ENCODE measurements around the gene MACROD2.

The MACROD2 gene

DNA sequence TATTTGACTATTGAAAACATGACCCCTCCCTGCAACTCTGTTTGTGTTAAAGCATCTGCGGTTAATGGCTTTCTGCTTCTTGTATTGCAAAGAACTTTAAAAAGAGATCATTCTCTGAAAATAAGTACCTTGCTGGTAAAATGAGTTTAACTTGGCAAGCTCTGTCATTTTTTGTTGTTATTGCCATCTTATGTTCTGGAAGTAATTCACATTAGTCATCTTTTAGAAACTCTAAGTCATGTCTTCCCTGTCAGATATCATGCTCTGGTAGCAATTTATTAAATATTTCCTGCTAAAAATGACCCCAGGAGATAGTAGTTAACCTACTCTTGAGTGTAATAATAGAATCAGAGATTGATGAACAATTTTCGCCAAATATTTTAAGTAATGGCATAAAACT is 1687.4 kb downstream of the MACROD2 start:
- DNase-seq (ENCODE audit: low read depth) = no peak

DNA sequence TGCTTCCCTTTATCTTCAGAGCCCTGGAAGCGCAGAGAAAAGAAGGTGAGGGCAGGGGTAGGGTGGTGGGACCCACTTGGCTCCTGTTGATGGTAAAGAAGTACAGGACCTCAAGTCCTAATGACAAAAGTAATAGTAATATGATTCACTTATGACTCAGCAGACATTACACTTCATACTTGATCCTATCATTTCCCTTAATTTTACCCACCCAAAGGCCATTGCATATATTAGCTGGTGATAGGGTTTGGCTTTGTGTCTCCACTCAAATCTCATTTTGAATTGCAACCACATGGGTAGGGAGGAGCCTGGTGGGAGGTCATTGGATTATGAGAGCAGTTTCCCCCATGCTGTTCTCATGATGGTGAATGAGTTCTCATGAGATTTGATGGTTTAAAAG is 1697.3 kb downstream of the MACROD2 start:
- no peak for DNase-seq (ENCODE audit: low read depth)

DNA sequence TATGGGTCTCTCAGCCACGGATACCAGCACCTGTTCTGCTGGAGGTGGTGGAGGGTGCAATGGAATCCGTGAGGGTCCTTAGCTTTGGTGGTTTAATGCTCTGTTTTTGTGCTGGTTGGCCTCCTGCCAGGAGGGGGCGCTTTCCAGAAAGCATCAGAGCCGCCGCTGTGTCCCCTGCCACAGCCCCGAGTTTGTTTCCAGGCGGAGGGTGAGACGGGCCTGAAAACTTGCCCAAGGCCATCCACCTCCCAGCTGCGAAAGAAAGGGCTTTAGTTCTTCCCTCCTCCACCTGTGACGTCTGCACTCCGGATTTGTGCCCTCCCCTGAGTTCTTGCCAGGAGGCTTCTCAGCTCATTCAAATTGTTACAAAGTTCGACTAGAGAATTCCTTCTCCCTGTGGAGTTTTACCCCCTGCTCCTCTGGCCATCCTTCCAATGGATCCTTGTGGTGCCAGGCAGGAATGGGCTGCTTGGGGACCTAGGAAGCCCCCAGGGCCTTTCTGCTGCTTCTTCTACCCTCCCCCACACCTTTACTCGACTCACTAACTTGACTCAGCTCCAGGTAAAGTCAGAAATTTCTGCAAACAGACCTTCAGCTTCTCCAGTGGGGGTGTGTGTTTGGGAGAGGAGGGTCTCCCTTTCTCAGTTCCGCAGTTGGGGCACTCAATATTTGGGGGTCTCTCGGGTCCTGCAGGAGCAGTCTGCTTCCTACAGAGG is 1704.3 kb downstream of the MACROD2 start:
- DNase-seq (ENCODE audit: low read depth) = no peak

DNA sequence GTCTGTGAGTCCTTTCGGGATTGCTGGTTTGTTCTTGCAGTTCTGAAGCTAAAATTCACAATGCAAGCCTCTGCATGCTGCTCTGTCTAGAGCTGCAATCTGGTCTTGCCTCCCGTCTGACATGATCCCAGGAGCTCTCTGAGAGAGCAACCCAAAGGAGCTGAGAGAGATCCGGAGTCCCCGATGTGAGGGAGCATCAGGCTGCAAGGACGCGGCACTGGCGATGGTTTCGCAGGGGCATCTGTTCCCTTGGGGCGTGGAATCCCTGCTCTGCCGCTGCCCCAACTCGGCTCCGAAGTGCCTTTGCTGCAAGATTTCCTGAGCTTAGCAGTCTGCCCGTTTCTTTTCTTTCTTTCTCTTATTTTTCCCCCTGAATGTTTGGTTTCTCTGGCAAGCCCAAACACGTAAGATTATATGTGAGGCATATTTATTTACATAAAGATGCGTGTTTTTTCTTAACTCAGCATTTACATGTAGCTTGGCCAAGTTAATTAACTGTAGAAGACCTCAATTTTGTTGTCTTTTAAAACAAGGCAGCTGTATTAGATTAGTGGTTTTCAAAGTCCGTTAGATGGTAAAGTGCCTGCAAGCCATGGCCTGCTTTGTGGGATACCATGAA is 1704.9 kb downstream of the MACROD2 start:
- DNase-seq (ENCODE audit: low read depth) = no peak

DNA sequence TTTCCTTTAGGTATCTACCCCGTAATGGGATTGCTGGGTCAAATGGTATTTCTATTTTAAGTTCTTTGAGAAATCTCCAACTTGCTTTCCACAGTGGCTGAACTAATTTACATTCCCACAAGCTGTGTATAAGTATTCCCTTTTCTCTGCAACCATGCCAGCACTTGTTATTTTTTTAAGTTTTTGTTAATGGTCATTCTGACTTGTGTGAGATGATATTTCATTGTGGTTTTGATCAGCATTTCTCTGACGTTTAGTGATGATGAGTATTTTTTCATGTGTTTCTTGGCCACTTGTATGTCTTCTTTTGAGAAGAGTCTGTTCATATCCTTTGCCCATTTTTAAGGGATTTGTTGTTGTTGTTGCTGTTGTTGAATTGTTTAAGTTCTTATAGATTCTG is 1706.8 kb downstream of the MACROD2 start:
- DNase-seq (ENCODE audit: low read depth) = peak; percentile 83

DNA sequence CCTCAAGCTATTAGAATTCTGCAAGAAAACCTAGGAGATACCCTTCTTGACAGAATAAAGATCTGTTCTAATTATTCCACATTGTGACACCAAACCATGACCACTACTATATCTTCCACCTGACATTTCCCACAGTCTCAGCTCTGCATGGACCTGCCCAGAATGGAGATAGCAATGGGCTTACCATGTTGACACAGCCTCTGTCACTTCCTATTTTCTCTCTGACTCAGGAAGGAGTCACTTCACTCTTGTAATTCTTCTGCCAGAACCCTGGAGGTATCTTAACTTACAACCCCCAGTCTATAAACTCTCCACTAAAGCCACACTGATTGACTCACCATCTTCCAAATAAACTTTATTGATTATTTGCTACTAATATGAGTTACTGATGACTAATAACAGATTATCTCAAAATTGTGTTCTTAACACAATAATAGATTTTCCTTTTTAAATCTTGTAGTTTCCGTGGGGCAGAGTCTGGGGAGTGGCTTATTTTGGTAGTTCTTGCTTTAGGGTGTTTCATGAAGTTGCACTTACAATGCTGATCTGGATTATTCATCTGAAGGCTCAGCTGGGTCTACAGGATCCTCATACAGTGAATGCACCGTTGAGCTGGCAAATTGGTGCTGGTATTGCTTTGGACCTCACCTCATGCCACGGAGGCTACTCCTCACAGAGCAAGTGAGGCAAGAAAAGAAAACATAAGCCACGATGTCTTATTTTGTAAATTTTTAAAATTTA is 1708.0 kb downstream of the MACROD2 start:
- peak; percentile 81 for DNase-seq (ENCODE audit: low read depth)

DNA sequence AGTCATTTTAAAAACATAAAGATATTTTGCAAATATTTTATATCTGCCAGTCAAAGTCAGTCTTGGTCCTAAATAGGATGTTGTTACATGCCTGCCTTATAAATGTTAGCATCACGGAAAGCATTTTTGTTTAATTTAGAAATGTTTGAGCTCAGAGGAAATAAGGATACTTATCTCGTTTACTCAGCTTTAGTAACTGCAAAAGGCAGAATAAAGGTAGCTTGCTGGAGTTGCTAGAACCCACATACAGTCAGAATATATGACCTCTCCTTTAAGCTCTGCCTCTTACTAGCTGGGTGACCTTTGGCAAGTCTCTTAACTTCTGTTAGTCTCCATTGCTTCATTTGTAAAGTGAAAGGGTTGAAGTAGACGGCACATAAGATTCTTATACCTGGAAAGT is 1710.7 kb downstream of the MACROD2 start:
- no peak for DNase-seq (ENCODE audit: low read depth)

DNA sequence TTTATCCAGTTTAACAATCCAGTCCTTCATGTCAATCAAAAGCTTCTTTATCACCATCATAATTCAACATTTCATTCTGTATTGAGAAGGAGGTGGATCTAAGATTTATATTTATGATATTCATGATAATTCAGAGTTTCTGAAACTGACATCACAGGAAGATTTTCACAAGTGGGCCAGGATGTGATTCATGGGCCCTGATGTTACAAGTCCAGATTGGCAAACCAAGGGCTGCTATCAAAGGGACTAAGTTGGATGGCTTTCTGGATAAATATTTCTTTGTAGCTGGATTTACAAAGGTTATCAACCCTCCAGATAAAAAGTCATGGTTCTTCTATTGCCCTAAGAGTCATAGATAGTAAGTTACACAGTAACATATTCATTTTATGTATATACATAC is 1711.4 kb downstream of the MACROD2 start:
- DNase-seq (ENCODE audit: low read depth) = no peak

DNA sequence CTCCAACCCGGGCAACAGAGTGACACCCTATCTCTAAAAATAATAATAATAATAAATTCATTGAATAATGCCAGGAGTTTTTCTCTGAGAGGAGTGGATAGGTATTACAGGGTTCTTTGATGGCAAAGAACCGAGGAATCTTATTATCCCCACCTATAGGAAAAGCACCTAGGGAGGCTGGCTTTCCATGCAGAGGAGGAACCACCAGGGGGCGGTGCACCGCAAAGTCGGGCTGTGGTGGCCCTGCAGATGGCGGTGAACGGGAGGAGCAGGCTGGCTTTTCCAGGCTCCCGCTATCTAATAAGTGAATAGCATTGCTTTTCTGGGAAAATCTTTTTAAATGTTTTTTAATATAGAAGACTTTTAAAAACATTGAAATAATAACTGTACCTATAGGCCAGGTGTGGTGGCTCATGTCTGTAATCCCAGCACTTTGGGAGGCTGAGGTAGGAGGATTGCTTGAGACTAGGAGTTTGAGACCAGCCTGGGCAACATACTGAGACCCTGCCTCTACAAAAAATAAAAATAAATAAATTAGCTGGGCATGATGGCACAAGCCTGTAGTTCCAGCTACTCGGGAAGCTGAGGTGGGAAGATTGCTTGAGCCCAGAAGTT is 1713.8 kb downstream of the MACROD2 start:
- DNase-seq (ENCODE audit: low read depth) = no peak

DNA sequence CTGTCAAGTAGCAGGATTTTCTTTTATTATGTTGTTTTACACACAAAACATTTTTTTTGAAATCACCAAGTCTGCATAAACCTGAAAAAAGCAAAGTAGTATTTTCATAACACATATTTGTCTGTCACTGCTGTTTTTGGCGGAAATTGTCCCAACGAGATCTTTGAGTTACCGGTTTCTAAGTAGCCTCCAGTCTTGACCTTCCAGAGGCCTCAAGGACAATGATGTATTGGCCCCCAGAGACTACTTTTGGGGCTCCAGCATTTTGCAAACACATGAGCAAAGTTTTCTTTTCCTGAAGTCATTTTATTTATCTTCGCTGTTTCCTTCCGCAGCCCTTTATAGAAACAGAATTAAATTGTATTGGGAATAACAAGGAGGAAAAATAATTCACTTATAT is 1715.3 kb downstream of the MACROD2 start:
- no peak for DNase-seq (ENCODE audit: low read depth)

DNA sequence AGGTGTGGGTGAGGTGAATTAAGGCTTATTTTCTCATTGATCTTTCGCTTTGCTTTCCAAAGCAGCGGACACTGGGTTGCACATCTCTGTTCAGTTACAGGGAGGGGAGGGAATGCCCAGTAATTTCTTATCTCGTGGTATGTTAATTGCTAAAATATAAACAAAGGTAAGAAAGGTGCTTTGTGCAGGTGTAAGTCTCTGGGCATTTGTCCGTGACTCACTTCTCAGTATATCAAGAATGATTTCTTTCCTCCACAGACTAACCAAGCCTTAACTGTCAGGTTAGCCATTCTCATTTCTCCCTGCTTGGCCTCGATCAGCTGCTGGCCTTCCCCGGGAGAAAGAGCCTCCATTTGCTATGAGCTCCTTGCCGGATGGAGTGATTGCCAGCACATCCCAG is 1715.9 kb downstream of the MACROD2 start:
- no peak for DNase-seq (ENCODE audit: low read depth)

DNA sequence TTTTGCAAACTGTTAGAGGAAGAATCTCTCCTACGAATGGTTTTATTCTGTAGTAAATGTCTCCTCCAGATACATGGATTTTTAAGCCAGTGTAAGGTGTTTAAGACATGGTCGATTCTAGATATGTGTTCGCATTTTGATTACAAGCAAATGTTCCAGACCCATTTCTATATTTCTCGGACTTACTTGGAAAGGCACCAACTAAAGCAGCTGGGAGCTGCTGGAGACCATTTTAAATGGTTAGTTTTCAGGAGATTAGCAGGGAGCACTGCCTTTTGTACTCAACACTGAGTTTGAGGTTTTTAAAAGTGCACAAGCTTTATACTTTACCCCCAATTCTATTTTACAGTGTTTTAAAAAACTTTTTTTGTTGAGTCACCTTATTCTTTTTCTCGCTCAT is 1720.9 kb downstream of the MACROD2 start:
- no peak for DNase-seq (ENCODE audit: low read depth)

DNA sequence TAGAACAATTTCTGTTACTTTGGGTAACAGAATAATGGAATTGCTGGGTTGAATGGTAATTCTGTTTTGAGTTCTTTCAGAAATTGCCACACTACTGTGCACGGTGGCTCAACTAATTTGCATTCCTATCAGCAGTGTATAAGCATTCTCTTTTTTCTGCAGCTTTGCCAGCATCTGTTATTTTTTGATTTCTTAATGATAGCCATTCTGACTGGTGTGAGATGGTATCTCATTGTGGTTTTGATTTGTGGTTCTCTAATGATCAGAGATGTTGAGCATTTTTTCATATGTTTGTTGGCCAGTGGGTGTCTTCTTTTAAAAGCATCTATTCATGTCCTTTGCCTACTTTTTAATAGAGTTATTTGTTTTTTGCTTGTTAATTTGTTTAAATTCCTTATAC is 1731.1 kb downstream of the MACROD2 start:
- DNase-seq (ENCODE audit: low read depth) = no peak

DNA sequence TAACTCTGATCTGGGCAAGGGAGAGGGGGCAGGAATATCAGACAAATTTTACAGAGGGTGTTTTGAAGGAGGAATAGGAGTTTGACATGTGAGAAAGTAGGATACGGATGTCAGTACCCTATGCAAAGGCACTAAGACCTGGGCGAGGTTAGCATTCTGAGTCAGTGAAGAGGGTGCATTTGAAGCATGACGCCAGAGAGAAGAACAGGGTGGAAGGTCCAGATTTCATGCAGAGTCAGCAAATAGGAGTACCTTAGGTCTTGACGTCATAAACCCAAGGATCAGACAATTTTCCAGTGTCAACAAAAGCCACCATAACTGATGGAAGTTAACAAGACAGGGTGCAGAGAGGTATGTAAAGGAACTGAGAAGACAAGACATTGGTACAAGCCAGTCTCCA is 1738.7 kb downstream of the MACROD2 start:
- DNase-seq (ENCODE audit: low read depth) = no peak

DNA sequence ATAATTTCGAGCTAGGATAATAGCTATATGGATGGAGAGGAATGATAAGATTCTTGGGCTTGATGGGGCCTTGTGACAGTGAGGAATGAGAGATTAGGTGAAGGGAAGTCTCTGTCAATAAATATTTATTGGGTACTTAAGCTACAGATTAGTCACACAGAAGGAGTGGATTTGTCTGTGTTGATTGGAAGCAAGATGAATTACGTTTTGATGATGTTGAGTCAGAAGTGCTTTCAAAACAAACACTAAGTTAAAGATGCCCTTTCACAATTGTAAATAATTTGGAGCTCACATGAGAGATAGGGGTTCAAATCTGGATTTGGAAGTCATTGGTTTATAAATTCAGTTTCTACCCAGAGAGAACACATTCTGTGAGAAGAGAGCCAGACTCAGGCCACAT is 1743.7 kb downstream of the MACROD2 start:
- DNase-seq (ENCODE audit: low read depth) = no peak

DNA sequence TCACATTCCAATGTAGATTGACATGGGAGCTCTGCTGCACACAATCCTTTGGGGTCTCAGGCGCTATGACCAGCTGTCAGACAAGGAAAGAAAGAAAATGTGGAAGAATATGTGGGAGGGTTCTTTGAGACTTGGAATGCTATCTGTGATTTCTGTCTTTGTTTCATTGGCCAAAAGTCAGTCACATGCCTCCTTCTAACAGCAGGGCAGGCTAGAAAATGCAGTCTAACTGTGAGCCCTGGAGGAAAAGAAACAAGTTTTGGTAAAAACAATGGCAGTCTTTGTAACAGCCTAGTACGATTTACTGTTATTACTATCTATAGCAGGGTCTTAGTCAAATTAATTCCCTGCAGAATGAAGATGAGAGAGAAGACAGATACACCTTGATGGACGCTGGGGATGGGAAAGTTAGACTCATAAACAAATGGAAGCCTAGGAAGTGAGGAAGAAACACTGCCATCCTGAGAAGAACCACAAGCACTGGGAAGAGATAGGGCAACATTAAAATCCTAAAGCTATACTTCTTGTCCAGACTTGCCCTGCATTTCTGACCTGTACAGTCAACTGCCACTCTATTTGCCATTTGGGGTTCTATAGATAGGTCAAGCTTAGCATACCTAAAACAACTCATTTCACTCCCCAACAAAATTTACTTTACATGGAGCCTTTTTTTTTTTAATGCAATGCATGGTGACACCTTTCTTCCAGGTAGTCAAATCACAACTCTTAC is 1744.9 kb downstream of the MACROD2 start:
- no peak for DNase-seq (ENCODE audit: low read depth)

DNA sequence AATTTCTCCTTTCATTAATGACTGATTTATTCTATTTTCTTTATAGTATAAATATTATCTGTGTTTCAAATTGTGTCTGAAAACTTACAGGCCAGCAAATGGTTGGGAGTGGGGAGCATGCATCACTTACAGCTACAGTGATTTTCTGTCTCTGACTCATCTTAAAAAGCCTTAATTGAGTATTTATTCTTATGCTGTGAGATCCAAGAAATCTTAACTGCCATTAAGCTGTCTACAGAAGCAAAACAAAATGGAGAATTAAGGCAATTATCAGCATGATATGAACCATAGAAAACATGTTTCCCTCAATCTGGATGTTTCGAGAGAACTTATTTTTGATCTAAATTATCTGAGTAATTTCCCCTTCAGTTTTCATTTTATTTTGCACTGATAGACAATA is 1746.8 kb downstream of the MACROD2 start:
- DNase-seq (ENCODE audit: low read depth) = no peak

DNA sequence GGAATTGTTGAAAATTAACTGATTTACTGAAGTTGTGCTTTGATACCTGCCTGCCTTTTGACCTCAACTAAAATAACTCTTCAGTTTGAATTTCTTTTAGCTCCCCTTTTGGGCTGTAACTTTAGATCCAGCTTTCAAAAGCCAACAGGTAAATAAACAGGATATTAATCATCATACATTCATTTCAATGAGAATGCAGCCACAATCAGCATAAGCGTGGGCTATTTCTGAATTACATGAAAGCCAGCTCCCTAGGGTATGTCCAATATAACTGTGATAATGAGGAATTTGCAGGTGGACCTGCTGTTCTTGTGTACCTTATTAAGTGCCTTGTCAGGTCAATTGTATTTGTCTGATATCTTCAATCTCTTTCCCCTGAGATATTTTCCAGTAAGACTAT is 1747.3 kb downstream of the MACROD2 start:
- DNase-seq (ENCODE audit: low read depth) = no peak

DNA sequence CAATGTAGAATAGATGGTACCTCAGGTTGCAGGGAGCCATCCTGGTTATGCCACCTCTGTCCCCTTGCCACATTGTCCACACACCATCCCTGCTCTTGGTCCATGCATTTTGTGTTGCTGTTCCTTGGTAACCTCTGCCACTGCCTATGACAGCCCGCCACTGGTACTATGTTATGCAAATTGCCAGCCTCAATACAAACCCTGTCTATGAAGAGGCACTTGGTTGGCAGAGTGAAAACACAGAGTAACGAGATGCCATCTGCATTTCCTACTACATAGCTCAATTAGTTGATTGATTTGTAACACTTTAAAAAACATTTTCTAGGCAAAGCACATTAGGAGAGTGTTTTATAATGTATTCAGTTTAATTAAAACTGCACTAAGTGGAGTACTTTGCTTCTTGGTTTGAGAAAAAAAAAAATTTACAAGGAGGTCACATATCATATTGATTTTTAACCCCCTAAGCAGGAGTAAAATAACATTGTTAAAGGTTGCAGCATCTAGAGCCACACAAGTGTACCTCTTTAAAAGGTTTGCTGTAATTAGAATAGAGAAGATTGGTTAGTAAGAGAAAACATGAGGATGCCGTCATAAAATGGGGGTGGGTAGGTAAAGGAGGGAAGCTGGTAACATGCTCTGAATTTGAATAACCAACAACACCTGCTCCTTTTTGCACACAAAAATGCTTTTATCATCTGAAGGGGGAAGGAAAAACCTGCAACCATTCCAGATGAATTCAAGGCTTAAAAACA is 1760.9 kb downstream of the MACROD2 start:
- DNase-seq (ENCODE audit: low read depth) = no peak

DNA sequence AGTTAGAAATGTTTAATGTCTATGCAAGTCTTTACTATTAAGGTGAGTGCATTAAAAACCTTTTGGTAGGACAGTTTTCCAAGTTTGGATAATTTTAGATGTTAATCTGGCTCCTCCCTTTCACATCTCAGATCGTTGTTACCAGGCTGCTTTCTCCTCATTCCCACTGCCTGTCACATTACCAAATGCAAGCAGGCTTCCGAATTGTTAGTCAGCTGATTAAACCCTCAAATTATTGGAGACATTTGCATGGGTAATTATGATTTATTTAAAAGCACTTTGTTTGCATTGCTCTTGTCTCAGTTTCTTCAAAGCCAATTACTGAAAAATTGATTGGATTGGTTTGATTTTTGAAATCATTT is 1761.4 kb downstream of the MACROD2 start:
- DNase-seq (ENCODE audit: low read depth) = no peak

DNA sequence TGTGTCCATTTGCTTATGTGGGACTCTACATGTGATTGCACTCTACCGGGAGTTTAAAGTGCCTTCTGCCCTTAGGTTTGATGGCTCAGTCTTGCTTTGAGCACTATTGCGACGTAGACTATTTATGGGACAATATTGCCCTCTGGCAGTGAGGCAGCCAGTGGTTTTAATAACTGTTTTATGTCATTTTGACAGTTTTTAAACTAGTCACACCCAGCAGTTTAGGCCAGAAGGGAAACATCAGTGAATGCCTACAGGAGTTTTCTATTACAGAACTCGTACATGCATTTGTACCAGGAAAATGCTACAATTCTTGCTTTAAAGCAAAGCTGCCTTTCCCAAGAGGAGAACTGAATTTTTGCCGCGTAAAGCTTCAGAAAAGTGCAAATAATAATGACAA is 1764.3 kb downstream of the MACROD2 start:
- DNase-seq (ENCODE audit: low read depth) = no peak

Data from stromal cell of bone marrow (primary cell).